HG02571 (cell line): Measurements from ENCODE around the gene KIAA1549.
"Not testable (repeated sequence)": the region's sequence is repeated elsewhere in the genome, so short reads cannot be mapped to it uniquely, and the experiment has no call there.

Source experiments
- ATAC-seq: cut with Tn5 transposase; IDR thresholded peaks from one replicate; pipeline ENCODE4 v1.9.1; 2021; ENCODE audit warnings: mild to moderate bottlenecking, moderate library complexity; ENCODE audit not compliant: unreplicated experiment

The KIAA1549 gene

DNA sequence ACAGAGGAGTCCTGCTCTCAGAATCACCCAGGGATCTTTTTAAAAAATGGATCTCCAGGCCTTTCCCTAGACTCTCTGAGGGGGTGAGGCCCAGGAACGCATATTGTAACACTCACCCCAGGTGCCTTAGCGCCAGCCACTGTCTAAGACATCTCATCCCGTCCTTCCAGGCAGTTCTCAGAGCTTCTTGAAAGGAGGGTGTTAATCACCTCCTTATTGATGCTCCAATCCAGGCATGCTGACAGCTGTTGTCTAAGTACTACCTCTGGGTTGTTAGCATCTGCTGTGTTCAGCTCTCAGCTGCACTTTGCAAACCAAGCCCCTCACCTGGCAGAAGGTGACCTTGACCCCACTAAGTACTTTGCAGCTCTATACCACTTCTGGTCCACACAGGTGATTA, 36.0 kb downstream of the KIAA1549 start:
- ATAC-seq: no peak

DNA sequence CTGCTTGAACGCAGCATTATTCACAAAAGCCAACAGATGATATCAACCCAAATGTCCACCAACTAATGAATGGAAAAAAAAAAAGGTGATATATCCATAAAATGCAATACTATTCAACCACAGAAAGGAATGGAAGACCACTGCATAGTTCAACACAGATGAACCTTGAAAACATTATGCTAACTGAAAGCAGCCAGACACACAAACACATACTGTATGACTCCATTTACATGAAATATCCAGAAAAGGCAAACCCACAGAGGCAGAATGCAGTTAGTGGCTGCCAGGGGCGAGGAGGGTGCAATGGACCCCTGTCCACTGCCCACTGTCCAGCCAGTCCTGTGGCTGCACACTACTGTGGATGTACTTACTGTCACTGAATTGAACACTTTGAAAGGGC, 36.6 kb downstream of the KIAA1549 start:
- no peak for ATAC-seq

DNA sequence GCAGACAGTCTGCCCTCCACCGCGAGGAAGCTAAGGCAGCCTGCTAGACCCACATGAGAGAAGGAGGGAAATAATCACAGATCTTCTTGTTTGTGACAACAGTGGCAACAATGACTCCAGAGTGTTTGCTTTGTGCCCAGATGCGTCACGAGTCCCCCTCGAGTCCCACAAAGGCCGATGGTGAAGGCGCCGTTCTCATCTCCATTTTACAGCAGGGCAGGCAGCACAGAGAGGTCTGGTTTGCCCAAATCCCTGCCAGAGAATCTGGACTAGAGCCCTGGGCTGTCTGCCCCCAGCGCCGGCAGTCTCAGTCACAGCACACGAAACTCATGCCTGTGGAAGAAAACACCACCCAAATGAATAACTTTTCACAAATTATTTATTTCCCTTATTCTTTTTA, 38.1 kb downstream of the KIAA1549 start:
- no peak for ATAC-seq

DNA sequence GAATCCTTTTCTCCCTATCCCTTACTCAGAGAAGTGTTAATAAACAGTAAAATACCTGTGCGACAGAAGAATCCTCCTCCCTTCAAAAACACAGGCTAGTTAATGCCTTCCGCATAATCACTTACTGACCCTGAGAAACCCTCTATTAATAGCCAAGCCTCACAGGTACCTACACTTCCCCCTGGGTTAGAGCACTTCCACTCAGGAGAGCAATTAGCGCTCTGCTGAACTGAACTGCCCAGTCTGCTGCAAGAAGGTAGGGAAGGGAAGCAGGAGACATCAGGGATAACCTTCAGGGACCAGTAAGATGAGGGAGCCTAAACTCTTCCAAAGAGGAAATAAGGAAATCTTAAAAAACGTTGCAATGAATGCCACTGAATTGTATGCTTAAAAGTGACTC, 39.6 kb downstream of the KIAA1549 start:
- no peak for ATAC-seq

DNA sequence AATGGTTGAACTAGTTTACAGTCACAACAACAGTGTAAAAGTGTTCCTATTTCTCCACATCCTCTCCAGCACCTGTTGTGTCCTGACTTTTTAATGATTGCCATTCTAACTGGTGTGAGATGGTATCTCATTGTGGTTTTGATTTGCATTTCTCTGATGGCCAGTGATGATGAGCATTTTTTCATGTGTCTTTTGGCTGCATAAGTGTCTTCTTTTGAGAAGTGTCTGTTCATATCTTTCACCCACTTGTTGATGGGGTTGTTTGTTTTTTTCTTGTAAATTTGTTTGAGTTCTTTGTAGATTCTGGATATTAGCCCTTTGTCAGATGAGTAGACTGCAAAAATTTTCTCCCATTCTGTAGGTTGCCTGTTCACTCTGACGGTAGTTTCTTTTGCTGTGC, 40.6 kb downstream of the KIAA1549 start:
- ATAC-seq: not testable (repeated sequence)

DNA sequence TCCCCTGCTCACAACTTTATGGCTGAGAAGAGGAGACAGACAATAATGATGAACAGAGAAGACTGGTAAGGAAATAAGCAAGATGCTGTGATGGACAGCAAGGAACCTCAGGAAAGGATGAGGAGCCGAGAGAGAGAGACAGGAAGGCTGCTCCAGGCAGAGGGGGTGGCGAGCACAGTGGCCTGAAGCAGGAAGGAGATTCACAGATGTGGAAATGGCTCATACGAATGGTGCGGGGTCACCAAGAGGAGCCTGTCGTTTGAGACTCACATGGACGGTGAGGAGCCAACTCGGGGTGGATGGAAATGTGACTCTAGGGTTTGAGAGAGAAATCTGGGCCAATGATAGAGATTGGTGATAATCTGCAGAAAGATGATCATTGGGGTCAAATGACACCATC, 43.7 kb downstream of the KIAA1549 start:
- ATAC-seq: no peak

DNA sequence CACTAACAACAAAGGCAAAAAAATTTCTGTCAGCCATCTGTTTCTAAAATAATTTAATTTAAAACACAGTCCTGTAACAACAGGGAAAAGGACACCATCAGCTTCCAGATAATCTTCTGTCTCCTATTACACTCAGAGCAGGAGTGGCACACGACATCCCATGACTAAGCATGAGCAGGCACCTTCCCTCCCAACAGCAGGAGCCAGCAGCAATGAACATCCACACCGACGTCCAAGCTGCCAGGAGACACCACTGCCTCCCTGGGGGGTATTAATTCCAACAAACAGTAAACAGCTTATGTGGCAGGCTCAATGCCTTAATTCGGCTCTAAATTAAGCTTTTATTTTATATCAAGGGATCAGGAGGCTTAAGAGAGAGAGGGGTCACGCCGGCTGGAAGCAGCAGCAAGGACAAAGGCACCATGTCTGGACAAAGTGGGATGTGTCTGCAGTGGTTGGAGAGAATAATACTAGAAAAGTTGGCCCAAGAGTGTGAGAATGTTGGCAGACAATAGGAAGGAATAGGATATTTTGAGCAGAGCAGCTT, 45.7 kb downstream of the KIAA1549 start:
- ATAC-seq: no peak

DNA sequence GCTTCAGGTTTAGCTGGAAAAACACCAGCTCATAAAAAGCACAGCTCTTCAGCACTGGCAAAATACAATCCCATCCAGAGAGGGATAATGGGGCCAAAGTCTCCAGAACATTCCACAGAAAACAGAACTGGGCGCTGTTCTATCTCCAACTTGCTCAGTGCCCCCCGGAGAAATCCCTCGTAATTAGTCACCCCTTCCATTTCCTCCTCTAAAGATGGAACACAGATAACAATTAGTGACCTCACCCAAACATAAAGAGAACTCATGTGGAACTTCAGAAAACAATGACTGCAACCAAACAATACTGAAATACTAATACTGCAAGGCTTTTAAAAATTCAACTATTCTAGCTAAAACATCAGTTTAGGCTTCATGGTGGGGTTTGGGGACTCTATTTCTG, 46.3 kb downstream of the KIAA1549 start:
- no peak for ATAC-seq

DNA sequence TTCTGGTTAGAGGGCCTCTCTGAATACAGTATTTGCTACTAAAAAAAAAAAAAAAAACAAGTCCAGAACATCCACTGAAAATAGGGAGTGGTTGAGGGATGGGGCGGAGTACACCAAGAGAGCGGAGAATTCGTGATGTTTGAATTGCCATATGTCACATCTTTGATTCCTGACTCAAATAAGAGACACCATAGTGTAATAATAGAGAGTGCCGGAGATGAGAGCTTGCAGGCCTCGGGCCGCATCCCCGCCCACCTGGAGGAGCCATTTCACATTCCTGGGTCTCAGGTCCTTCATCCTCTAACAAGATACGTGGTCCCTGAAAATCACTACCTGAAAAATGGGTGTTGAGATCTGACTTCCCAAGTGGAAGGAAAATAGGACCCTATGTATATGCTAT, 46.8 kb downstream of the KIAA1549 start:
- ATAC-seq: no peak

DNA sequence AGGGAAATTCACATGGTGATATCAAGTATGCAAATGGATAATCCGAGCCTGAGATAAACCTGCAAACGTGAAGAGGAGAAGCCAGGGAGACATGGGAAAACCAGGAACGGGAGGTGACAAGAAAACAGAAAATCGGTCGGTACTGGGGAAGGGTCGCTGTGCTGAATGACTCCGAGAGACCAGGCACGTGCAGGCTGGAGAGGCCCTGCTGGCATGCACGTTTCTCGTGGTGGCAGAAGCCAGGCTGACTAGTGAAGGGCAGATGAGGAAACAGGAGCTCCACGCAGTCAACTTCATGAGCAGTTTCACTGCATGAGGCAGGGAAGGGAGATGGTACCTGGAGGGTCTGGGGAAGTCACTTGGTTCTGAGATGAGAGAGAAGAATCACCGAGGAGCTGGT, 48.3 kb downstream of the KIAA1549 start:
- no peak for ATAC-seq

DNA sequence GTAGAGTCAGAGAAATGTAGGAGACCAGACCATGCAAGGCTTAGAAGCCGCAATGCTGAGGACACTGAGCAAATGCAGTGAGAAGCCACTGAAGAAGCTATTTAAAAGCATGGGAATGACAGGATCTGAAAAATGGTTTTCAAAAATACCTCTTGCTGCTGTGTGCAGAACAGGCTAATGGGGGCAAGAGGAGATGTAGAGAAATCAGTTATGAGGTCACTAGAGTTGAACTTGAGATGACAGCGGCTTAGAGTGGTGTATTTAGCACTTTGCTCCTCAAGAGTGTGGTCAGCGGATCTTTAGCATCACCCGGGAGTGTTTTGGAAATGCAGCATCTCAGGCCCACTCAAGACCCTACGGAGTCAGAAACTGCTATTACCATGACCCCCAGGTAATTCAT, 48.8 kb downstream of the KIAA1549 start:
- ATAC-seq: no peak

DNA sequence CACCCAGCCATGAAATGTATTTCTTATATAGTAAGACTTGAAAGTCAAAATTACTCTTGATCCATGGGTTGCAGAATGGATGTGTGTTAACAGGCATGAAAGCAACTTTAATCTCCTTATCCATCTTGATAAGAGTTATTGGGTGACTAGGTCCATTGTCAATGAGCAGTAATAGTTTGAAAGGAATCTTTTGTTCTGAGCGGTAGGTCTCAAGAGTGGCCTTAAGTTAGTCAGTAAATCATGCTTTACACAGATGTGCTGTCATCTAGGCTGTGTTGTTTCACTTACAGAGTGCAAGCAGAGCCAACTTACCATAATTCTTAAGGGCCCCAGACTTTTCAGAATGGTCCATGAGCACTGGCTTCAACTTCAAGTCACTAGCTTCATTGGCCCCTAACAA, 51.2 kb downstream of the KIAA1549 start:
- ATAC-seq: no peak

DNA sequence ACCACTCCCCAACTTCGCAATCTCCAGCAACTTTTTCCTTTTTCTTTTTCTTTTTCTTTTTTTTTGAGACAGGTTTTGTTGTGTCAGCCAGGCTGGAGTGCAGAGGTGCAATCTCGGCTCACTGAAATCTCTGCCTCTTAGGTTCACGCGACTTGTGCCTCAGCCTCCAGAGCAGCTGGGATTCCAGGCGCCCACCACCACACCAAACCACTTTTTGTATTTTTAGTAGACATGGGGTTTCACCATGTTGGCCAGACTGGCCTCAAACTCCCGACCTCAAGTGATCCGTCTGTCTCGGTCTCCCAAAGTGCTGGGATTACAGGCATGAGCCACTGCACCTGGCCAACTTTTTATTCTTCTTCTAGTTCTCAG, 55.0 kb downstream of the KIAA1549 start:
- peak; percentile 12 for ATAC-seq

DNA sequence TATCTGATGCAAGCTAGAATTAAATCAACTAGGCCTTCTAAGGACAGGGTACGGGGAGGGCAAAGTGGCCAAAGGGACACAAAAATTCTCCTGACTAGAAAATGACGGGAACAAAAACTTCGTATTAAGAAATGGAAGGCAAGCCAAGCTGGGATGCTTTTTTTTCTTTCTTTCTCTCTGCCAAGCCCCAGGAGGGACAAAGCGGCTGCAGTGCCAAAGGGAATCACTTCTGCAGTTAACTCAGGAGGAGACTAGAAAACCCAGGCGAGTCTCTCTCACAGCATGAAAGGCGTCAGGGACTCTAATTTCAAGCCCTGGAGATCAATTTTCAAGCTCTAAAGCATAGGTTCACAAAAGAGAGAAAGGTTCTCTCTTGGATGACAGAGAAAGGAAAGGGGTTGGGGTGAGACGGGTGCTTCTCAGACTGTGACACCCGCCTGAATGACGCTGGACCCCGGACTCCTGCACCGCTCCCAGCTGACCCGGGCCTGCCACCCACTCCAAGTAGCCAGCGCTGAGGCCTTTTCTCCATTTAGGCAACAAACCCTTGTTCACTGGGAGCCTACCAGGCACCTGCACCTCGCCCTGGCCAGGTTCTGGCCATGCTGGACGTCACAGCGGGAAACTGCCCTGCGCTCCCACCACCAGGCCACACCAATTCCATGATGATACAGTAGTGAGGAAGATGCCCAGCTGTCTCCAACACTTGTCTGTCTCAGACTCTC, 56.5 kb downstream of the KIAA1549 start:
- no peak for ATAC-seq

DNA sequence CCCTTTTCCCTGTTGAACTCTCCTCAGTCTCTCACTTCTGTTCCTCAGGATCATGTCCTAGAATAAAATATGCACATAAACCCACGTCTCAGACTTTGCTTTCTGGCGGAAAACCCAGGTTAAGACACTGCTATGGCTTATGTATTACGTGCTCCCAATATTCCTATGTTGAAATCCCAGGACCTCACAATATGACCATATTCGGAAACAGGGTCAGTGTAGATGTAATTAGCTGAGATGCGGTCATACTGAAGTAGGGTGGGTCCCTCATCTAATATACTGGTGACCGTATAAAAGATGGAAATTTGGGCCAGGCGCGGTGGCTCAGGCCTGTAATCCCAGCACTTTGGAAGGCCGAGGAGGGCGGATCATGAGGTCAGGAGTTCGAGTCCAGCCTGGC, 59.9 kb downstream of the KIAA1549 start:
- no peak for ATAC-seq

DNA sequence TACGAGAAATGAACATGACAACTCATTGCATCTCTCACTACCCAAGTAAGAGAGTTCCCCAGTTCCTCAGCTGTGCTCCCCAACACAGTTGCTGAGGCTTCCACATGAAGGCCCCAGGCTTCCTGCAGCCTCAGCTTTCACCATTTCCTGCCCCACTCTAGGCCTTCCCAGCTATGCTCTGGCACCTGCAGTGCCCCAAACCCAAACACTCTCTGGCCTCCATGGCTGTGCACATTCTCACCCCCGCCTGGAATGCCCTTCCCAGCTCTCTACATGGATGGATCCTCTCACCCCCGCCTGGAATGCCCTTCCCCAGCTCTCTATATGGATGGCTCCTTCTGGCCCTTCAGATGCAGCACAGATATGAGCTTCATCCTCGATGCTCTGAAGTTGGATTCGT, 61.3 kb downstream of the KIAA1549 start:
- ATAC-seq: no peak

DNA sequence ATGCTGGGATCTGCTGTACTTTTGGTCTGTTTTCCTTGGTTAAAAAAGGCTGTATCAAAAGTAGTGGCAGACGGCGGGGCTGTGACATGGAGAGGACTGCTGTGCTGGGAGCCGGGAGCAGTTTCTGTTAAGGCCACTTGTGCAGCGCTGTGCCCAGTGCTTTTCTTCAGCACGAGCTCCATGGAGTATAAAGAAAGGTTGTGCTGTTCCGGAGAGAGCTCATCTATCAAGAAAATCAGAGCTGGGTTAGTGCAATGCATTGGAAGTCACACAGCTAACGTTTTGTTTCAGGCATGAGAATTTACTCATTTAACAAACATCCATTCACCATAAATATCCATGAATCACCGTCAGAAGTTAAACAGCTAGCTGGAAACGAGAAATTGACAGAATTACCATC, 62.0 kb downstream of the KIAA1549 start:
- ATAC-seq: no peak

DNA sequence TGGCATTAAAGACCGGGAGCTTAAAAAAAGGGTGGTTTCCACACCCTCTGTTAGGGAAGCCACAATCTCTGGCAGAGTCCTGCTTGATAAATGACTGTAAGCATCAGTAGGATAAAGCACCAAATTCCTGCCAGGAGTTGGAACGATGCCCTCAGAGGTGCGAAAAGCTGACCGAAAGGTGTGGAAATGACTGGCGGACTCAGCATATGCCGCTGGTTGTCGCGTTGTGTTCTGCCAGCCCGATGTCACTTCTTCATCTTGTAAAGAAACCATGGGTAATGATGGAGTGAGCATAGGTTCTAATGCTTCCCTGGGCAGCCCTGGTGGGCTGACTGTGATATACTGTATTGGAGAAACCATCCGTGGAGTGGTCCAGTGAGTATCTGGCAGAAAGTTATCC, 62.4 kb downstream of the KIAA1549 start:
- ATAC-seq: no peak

DNA sequence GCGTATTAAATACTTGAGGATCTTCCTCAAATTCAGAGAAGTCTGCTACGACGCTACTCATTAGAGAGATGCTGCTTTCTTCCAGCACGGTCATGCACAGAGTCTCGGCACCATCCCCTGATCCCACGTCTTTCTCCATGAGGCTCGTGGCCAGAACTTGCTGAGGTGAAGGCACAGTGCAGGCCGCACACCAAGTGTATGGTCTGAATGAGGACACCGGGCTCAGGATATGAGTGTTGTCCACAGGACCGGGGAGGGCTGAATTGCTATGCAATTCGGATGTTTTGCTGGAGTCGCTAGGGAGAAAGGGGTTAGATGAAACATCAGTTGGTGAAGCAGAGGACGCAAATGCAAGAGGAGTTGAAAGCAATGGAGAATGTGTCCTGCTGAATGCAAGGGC, 63.0 kb downstream of the KIAA1549 start:
- no peak for ATAC-seq

DNA sequence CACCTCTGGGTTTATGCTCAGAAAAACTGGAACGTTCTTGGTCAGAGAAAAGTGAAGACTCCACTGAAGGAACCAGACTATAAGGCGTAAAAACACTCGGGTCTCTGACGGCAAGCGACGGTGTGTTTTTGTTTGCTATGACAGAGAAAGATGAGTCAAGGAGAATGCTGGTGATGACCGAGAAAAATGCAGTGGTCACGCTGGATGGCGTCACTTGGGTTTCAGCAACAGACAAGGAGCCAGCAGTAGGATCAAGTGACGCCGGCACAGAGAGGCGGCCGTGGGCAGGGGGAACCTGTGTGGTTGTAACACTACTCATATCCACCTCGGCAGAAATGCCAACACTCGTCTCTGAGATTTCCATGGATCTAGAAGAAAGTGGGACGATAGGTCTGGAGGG, 63.4 kb downstream of the KIAA1549 start:
- no peak for ATAC-seq

DNA sequence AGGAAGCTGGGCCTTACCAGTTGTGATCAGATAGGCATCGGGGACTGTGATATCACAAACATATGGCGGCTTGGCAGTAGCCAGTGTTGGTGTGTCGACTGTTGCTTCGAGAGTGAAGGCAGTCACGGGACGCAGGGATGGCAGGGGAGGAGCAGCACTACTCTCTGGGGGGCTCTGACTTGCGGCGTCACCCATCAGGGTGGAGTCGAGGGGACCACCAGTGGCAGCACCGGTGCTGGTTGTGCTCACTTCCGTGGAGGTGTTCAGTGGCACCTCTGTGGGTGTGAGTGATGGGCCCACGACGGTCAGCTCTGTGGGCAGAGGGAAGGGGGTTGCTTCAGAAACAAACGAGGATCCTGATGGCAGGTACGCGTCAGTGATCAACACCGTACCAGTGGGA, 64.5 kb downstream of the KIAA1549 start:
- no peak for ATAC-seq

DNA sequence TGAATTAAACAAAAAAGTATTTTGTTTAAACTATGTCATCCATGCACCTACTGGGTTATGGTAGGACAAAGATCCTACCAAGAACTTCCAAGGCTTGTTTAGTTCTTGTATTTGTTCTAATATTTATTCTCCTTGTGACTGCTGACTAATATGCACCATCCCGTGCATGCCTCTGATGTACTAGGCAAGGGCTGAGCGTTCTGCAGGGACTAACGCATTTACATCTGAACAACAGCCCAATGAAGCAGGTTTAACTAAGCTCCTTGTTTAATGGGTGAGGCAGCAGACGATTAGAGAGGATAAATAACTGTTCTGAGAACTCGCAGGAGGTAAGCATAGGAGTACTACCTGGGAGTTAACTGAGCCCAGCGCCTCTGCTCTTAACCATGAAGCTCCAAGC, 64.9 kb downstream of the KIAA1549 start:
- ATAC-seq: no peak

DNA sequence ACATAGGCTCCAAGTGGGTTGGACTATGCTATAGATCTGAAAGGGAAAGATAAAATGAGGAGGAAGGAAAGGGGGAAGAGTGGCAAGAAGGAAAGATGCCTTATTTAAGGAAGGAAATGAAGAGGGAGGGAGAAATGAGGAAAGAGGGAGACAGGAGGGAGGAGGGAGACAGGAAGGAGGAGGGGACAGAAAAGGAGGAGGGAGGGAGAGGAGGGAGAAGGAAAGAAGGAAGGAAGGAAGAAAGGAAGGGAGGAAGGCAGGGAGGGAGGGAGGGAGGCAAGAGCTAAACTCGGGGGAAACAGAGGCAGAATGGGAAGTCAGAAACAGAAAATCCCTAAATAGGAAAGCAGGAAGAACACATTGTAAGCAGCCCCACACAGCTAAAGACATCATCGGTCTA, 67.4 kb downstream of the KIAA1549 start:
- no peak for ATAC-seq
